GM23248 (cell line): ENCODE measurements around the gene CENPP. TPM values are rescaled to one million over a fixed set of nuclear protein-coding genes. Genes with fewer than 3 reads are reported as not detected.
"Not testable (repeated sequence)": the region's sequence is repeated elsewhere in the genome, so short reads cannot be mapped to it uniquely, and the experiment has no call there.

ENCODE experiments used
- DNase-seq: peaks from one replicate; pipeline ENCODE4 v3.0.0-alpha.2; 2015
- H2AFZ ChIP-seq: fragments of 200-600 bp; sonication (generic); 2 replicates; pipeline ENCODE4 v1.6.1; 2016; ENCODE audit warnings: antibody characterized with exemption
- H3F3A ChIP-seq: fragments of 200-600 bp; sonication (generic); 2 replicates; pipeline ENCODE4 v1.6.1; 2016; ENCODE audit warnings: mild to moderate bottlenecking, antibody characterized with exemption, mixed run types; ENCODE audit not compliant: insufficient read depth
- H3K27ac ChIP-seq: fragments of 200-600 bp; sonication (generic); 2 replicates; pipeline ENCODE4 v1.5.1; 2016; ENCODE audit warnings: mild to moderate bottlenecking
- H3K27me3 ChIP-seq: fragments of 200-600 bp; sonication (generic); replicated peaks from 2 replicates; pipeline ENCODE4 v1.6.1; 2016; ENCODE audit warnings: mild to moderate bottlenecking; ENCODE audit not compliant: insufficient read depth
- H3K36me3 ChIP-seq: fragments of 200-600 bp; sonication (generic); 2 replicates; pipeline ENCODE4 v1.6.1; 2016; ENCODE audit warnings: low read depth, mild to moderate bottlenecking
- H3K4me1 ChIP-seq: fragments of 200-600 bp; sonication (generic); 2 replicates; pipeline ENCODE4 v1.6.1; 2016; ENCODE audit warnings: mild to moderate bottlenecking; ENCODE audit not compliant: insufficient read depth
- H3K4me2 ChIP-seq: fragments of 200-600 bp; sonication (generic); one replicate; pipeline ENCODE4 v1.6.1; 2016; ENCODE audit warnings: mild to moderate bottlenecking; ENCODE audit not compliant: unreplicated experiment
- H3K4me3 ChIP-seq: fragments of 200-600 bp; sonication (generic); 2 replicates; pipeline ENCODE4 v1.5.1; 2016; ENCODE audit warnings: mild to moderate bottlenecking
- H3K79me2 ChIP-seq: fragments of 200-600 bp; sonication (generic); 2 replicates; pipeline ENCODE4 v1.6.1; 2016; ENCODE audit warnings: mild to moderate bottlenecking; ENCODE audit not compliant: insufficient read depth
- H3K9ac ChIP-seq: fragments of 200-600 bp; sonication (generic); 2 replicates; pipeline ENCODE4 v1.6.1; 2016; ENCODE audit warnings: mild to moderate bottlenecking
- H3K9me2 ChIP-seq: fragments of 200-600 bp; sonication (generic); 2 replicates; pipeline ENCODE4 v1.6.1; 2016; ENCODE audit warnings: mixed run types, mild to moderate bottlenecking, moderate library complexity; ENCODE audit not compliant: insufficient read depth
- H3K9me3 ChIP-seq: fragments of 200-600 bp; sonication (generic); one replicate; pipeline ENCODE4 v1.6.1; 2017; ENCODE audit warnings: low read depth
- H4K20me1 ChIP-seq: fragments of 200-600 bp; sonication (generic); 2 replicates; pipeline ENCODE4 v1.6.0; 2016; ENCODE audit not compliant: insufficient read depth
- EZH2 ChIP-seq: fragments of 200-600 bp; sonication (generic); IDR thresholded peaks from 2 replicates; pipeline ENCODE4 v1.6.1; 2018; ENCODE audit warnings: antibody characterized with exemption, mild to moderate bottlenecking; ENCODE audit not compliant: insufficient read depth, poor library complexity, severe bottlenecking
- EZH2phosphoT487 ChIP-seq: fragments of 200-600 bp; sonication (generic); IDR thresholded peaks from 2 replicates; pipeline ENCODE4 v1.6.1; 2018; ENCODE audit warnings: antibody characterized with exemption, moderate library complexity, mild to moderate bottlenecking, low read depth; ENCODE audit not compliant: insufficient read depth
- WGBS, 2 experiments: methylation state at CpG; one replicate each; pipeline ENCODE4 v1.1.6; 2015 to 2017; ENCODE audit warnings: low lambda C conversion rate in 2 of 2, low coverage in 1 of 2; ENCODE audit errors: missing lambda C conversion rate in 2 of 2; 5-methylcytosine and 5-hydroxymethylcytosine counted together
- in situ Hi-C: fragments of 300-500 bp; cut with MboI; formaldehyde crosslinking; loops from 2 replicates; pipeline ENCODE4 v1.15.0; 2020
- polyA plus RNA-seq: library from polyadenylated mRNA; unstranded; fragments of >200 nt; fragmentation: Nextera tagmentation; extraction: Ambion mirVana; gene quantifications from 2 replicates; pipeline ENCODE4 v1.2.1, GENCODE V29; 2016
- total RNA-seq: library from RNA; depleted of rRNA; stranded (reverse); fragments of >200 nt; shearing (Covaris generic); gene quantifications from 2 replicates; pipeline ENCODE4 v1.2.3, GENCODE V29; 2014

The CENPP gene
- total and polyA plus RNA-seq, 2 experiments from 2014 or later: 2.5 to 7.4 TPM

- Histone ChIP-seq H3K9me2 (no peaks in the 10 kb centered on the region), H3K4me2 (no peak overlapping the region), H3K27me3 (no peaks in the 10 kb centered on the region), H3K36me3 (no peaks in the 10 kb centered on the region), H4K20me1 (no peaks in the 10 kb centered on the region), H2AFZ (peak overlapping the region; percentile 49), H3K4me3 (no peak overlapping the region), H3F3A (0 out of 2 replicates have a peak, but pooled peaks cover 4% of the 10 kb centered on the region), H3K27ac (no peak overlapping the region), H3K79me2 (no peaks in the 10 kb centered on the region), H3K4me1 (peaks cover 16% of the 10 kb centered on the region), H3K9ac (no peak overlapping the region), H3K9me3 (no peaks in the 10 kb centered on the region)
- 5 to 8% methylated on average over 3 of the region's 3 CpGs for WGBS, 2 experiments
- DNase-seq: peak; percentile 62
- in situ Hi-C loops: no loop called here
- TF ChIP-seq EZH2phosphoT487 (no peak), EZH2 (no peak)
These were observed 264.6 kb downstream of the CENPP start for GRCh38 chr9:92590377-92590776.

- no peak overlapping the region for H3K9ac ChIP-seq
- no peaks in the 10 kb centered on the region for H4K20me1 ChIP-seq
- H3K27ac ChIP-seq: no peak overlapping the region
- no peak overlapping the region for H3K4me2 ChIP-seq
- TF ChIP-seq EZH2phosphoT487 (no peak), EZH2 (no peak)
- H3F3A ChIP-seq: 0 out of 2 replicates have a peak, but pooled peaks cover 4% of the 10 kb centered on the region
- no peaks in the 10 kb centered on the region for H3K27me3 ChIP-seq
- in situ Hi-C loops: no loop called here
- no peak overlapping the region for H2AFZ ChIP-seq
- H3K36me3 ChIP-seq: no peaks in the 10 kb centered on the region
- no peaks in the 10 kb centered on the region for H3K9me2 ChIP-seq
- WGBS, 2 experiments: 48 to 57% methylated on average over 1 of the region's 1 CpG
- peaks cover 16% of the 10 kb centered on the region for H3K4me1 ChIP-seq
- H3K9me3 ChIP-seq: no peaks in the 10 kb centered on the region
- no peak for DNase-seq
- no peaks in the 10 kb centered on the region for H3K79me2 ChIP-seq
- no peak overlapping the region for H3K4me3 ChIP-seq
These were observed 266.8 kb downstream of the CENPP start for GRCh38 chr9:92592537-92592936.

DNA sequence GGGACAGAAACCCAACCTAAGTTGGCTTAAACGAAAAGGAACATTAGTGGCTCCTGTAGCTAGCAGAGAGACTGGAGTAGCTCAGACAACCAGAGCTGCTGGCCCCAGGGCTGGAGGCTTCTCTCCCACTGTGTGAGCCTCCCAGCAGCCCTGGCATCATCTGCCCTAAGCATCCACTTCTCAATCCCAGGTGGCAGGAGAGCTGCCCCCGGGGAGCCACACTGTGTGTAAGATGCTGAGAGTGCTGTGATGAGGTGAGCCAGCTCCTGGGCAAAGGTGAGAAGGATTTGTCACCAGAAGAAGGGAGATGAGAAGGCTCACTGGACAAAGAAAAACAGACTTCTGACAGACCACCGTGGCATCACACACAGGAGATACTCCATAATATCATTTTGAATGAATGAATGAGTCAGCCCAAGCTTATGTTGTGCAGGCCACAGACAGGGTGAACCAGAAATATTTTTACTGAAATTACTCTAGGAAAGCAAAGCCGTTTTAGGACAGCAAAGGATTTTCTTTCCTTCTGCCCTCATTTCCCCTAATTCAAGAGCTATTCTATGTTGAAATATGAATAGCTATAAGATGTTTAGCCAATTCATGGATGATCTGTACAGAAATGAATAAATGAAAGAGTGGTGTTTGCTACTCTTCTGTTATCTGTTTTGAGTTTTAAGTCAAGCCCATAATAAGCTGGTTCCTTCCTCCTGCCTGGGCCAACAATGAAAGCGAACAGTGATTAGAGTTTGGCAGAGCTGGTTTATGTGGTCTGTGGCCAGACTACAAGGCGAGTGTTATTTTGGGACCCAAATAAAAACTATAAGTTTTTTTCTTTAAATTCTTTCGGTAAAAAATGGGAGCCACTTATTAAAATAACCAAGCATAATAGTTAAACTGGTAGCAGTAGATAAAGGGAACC, 267.5 kb downstream of the CENPP start:
- Histone ChIP-seq H3K9me3 (no peaks in the 10 kb centered on the region), H3K9ac (no peak overlapping the region), H3K36me3 (no peaks in the 10 kb centered on the region), H3K4me1 (peaks cover 16% of the 10 kb centered on the region), H2AFZ (peak overlapping the region; percentile 8; the same call in 1 of the 2 replicates), H3K4me3 (no peak overlapping the region), H4K20me1 (no peaks in the 10 kb centered on the region), H3F3A (0 out of 2 replicates have a peak, but pooled peaks cover 4% of the 10 kb centered on the region), H3K4me2 (no peak overlapping the region), H3K9me2 (no peaks in the 10 kb centered on the region), H3K79me2 (no peaks in the 10 kb centered on the region), H3K27me3 (no peaks in the 10 kb centered on the region), H3K27ac (peak overlapping the region; percentile 9; the same call in 1 of the 2 replicates)
- TF ChIP-seq EZH2phosphoT487 (no peak), EZH2 (no peak)
- peak; percentile 49 for DNase-seq
- 49 to 50% methylated on average over 7 of the region's 7 CpGs for WGBS, 2 experiments
- in situ Hi-C loops: no loop called here

DNA sequence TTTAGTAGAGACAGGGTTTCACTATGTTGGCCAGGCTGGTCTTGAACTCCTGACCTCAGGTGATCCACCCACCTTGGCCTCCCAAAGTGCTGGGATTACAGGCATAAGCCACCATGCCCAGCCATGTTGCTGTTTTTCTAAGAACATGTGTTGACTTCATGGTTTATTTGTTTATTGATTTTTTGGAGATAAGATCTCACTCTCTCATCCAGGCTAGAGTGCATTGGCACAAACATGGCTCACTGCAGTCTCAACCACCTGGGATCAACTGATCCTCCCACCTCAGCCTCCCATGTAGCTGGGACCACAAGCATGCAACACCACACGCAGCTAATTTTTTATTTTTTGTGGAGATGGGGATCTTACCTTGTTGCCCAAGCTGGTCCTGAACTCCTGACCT, 269.3 kb downstream of the CENPP start:
- DNase-seq, H4K20me1 ChIP-seq, H3K27me3 ChIP-seq, H3K9me3 ChIP-seq, H2AFZ ChIP-seq, H3K4me3 ChIP-seq, H3K27ac ChIP-seq, H3K4me2 ChIP-seq, in situ Hi-C loops, H3K79me2 ChIP-seq, H3F3A ChIP-seq, H3K9me2 ChIP-seq, H3K36me3 ChIP-seq, H3K9ac ChIP-seq: not testable (repeated sequence)
- H3K4me1 ChIP-seq: peaks cover 13% of the 10 kb centered on the region
- 100% methylated on average over 1 of the region's 1 CpG for WGBS, 2 experiments
